ENCODE results near the gene NIP7.

NIP7 gene

DNA sequence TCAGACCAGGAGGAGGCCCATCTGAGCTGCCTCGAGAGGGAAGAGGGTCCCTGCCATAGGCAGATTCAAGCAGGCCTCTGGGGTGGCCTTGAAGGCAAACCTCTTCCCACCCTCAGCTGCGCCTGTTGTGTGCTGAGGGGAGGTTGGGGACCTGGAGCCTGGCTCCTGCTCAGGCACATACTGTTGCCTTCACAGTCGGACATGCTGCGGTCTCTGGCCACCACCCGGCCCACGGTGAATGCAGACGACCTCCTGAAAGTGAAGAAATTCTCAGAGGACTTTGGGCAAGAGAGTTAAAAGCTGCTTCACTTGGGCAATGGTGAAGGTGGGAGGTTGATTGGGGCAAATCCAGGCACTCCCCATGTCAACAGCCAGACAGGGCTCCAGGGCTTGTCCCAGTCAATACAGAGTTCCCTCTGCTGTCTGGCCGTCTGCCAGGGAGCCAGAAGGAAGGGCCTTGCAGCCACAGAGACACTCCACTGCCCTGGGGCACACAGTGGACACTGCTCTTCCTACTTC is 15.5 kb upstream of the NIP7 start:
- no peak overlapping the region for H3K4me2 ChIP-seq (ENCODE audit: low read length)
- H3K27ac ChIP-seq (ENCODE audit: low read depth, low read length), result no peak overlapping the region
- no peak for TF ChIP-seq EZH2phosphoT487 (IDR thresholded peaks at IDR 0.05; ENCODE audit: borderline replicate concordance, low read length)
- TF ChIP-seq, protein P1, sequence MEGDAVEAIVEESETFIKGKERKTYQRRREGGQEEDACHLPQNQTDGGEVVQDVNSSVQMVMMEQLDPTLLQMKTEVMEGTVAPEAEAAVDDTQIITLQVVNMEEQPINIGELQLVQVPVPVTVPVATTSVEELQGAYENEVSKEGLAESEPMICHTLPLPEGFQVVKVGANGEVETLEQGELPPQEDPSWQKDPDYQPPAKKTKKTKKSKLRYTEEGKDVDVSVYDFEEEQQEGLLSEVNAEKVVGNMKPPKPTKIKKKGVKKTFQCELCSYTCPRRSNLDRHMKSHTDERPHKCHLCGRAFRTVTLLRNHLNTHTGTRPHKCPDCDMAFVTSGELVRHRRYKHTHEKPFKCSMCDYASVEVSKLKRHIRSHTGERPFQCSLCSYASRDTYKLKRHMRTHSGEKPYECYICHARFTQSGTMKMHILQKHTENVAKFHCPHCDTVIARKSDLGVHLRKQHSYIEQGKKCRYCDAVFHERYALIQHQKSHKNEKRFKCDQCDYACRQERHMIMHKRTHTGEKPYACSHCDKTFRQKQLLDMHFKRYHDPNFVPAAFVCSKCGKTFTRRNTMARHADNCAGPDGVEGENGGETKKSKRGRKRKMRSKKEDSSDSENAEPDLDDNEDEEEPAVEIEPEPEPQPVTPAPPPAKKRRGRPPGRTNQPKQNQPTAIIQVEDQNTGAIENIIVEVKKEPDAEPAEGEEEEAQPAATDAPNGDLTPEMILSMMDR (IDR thresholded peaks at IDR 0.05; ENCODE audit: low read depth, low read length, poor library complexity, severe bottlenecking), result no peak
- H3K27me3 ChIP-seq (ENCODE audit: control insufficient read depth, low read length), result no peaks in the 10 kb centered on the region
- H3K9me3 ChIP-seq (ENCODE audit: control insufficient read depth, insufficient read depth, low read length), result no peaks in the 10 kb centered on the region
- peaks cover 90% of the 10 kb centered on the region for H3K79me2 ChIP-seq (ENCODE audit: control insufficient read depth, low read length)
- H3K36me3 ChIP-seq (ENCODE audit: control insufficient read depth, low read length), result peaks cover 98% of the 10 kb centered on the region
- peaks cover 32% of the 10 kb centered on the region; the same call in 1 of the 2 replicates for H4K20me1 ChIP-seq (ENCODE audit: control insufficient read depth, insufficient read depth, low read depth, low read length)
- H3K4me3 ChIP-seq (ENCODE audit: low read length), result no peak overlapping the region
- H3K4me1 ChIP-seq (ENCODE audit: control insufficient read depth, low read length), result peaks cover 45% of the 10 kb centered on the region
- H3K9me2 ChIP-seq (replicated peaks; ENCODE audit: control insufficient read depth, low read length), result no peaks in the 10 kb centered on the region
- peaks cover 11% of the 10 kb centered on the region for H3F3A ChIP-seq (ENCODE audit: control insufficient read depth, insufficient read depth)

DNA sequence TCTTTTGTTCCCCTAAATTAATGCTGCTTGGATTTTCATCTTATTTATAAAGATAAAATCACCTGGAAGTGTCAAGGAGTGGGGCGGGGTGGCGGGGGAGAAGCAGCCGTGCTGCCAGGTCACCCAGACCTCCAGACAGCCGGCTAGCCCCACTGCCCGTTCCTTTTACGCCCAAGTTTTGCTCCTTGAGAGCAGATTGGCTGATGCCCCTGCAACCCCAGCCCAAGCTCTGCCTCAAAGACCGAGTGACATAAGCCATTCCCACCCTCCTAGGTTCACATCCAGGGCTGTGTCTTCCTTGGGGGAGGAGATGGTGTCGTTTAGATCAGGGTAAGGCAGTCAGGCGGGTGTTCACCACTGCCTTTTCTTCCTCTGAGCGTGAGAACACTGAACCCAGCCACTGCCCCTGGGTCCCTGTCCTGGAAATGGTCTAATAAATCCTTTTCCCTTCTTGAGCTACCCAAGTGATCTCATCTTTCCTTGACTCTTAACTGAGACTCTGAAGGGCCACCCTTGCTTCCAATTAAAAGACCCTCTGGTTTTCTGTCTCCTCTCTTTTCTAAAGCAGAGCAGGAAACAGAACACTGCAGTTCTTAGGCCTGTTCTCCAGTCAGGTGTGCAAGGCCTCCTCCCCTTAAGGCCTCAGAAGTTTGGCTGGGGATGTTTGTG is 14.9 kb upstream of the NIP7 start:
- H3K36me3 ChIP-seq (ENCODE audit: control insufficient read depth, low read length), result peaks cover 98% of the 10 kb centered on the region
- no peak overlapping the region for H3K27ac ChIP-seq (ENCODE audit: low read depth, low read length)
- no peak overlapping the region for H3K4me3 ChIP-seq (ENCODE audit: low read length)
- H3K9me3 ChIP-seq (ENCODE audit: control insufficient read depth, insufficient read depth, low read length), result no peaks in the 10 kb centered on the region
- H3K4me1 ChIP-seq (ENCODE audit: control insufficient read depth, low read length), result peaks cover 50% of the 10 kb centered on the region
- peaks cover 11% of the 10 kb centered on the region for H3F3A ChIP-seq (ENCODE audit: control insufficient read depth, insufficient read depth)
- no peak overlapping the region for H3K4me2 ChIP-seq (ENCODE audit: low read length)
- H3K9me2 ChIP-seq (replicated peaks; ENCODE audit: control insufficient read depth, low read length), result no peaks in the 10 kb centered on the region
- TF ChIP-seq, protein P1 (IDR thresholded peaks at IDR 0.05; ENCODE audit: low read depth, low read length, poor library complexity, severe bottlenecking), result no peak
- TF ChIP-seq EZH2phosphoT487 (IDR thresholded peaks at IDR 0.05; ENCODE audit: borderline replicate concordance, low read length), result no peak
- H4K20me1 ChIP-seq (ENCODE audit: control insufficient read depth, insufficient read depth, low read depth, low read length), result peaks cover 36% of the 10 kb centered on the region; the same call in 1 of the 2 replicates
- no peaks in the 10 kb centered on the region for H3K27me3 ChIP-seq (ENCODE audit: control insufficient read depth, low read length)
- peaks cover 96% of the 10 kb centered on the region for H3K79me2 ChIP-seq (ENCODE audit: control insufficient read depth, low read length)

DNA sequence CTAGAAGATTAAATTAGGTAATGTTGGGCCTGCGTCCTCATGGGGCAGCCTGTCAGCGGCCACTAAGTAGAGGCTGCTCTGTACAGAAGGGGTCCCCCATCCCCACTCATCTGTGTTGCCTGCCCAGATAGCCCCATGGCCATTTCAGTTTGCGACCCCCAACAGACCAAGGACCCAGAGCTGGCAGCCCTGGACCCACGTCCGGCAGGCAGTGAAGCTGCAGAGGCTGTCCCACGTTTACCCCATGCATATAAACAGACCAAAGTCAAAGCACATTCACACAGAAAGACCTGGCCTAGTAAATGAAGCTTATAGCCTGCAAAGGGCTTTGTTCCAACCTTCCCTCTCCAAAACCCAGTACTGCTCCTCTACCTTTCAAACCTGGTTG is 13.8 kb upstream of the NIP7 start:
- Histone ChIP-seq H4K20me1 (ENCODE audit: control insufficient read depth, insufficient read depth, low read depth, low read length) (peaks cover 36% of the 10 kb centered on the region; the same call in 1 of the 2 replicates), H3K4me2 (ENCODE audit: low read length) (peak overlapping the region; percentile 99), H3K4me1 (ENCODE audit: control insufficient read depth, low read length) (peaks cover 50% of the 10 kb centered on the region), H3K27me3 (ENCODE audit: control insufficient read depth, low read length) (no peaks in the 10 kb centered on the region), H3K9me2 (replicated peaks; ENCODE audit: control insufficient read depth, low read length) (no peaks in the 10 kb centered on the region), H3F3A (ENCODE audit: control insufficient read depth, insufficient read depth) (peaks cover 11% of the 10 kb centered on the region), H3K79me2 (ENCODE audit: control insufficient read depth, low read length) (peaks cover 99% of the 10 kb centered on the region), H3K27ac (ENCODE audit: low read depth, low read length) (no peak overlapping the region), H3K9me3 (ENCODE audit: control insufficient read depth, insufficient read depth, low read length) (no peaks in the 10 kb centered on the region), H3K36me3 (ENCODE audit: control insufficient read depth, low read length) (peaks cover 91% of the 10 kb centered on the region), H3K4me3 (ENCODE audit: low read length) (peak overlapping the region; percentile 96)
- TF ChIP-seq, protein P1 (IDR thresholded peaks at IDR 0.05; ENCODE audit: low read depth, low read length, poor library complexity, severe bottlenecking), result no peak
- no peak for TF ChIP-seq EZH2phosphoT487 (IDR thresholded peaks at IDR 0.05; ENCODE audit: borderline replicate concordance, low read length)

Data from DOHH2 (cell line).